ENCODE measurements around the gene FSTL4. TPM values are rescaled to one million over a fixed set of nuclear protein-coding genes. Genes with fewer than 3 reads are reported as not detected.

The FSTL4 gene
- total RNA-seq, 1 experiment from 2014 or later = not detected

- no peak for DNase-seq (ENCODE audit: low read depth)
Observed at GRCh38 chr5:133321833-133322420, 290.4 kb downstream of the FSTL4 start.

DNA sequence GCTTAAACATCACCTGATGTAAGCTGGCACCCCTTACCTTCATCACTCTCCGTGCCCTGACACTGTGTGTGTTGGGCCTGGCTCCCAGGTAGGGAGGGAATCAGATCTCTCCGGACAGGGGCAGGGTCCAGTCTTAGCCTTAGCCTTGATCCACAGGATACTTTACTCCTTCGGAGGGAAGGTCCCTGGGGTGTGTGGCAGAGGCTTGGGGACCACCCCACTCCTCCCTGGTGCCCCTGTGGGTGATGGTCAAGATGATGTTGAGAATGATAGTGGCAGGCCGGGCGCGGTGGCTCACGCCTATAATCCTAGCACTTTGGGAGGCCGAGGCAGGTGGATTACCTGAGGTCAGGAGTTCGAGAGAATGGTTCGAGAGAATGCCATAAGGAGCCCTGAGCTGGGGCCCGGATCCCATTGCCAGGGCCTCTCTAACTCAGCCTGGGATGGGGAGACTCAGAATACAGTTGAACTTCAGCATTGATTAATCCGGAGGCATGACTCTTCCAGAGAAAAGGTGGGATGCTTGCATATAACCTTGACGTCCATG, 291.0 kb downstream of the FSTL4 start:
- DNase-seq (ENCODE audit: low read depth) = no peak

GRCh38 chr5:133319905-133320520, 292.3 kb downstream of the FSTL4 start:
- DNase-seq (ENCODE audit: low read depth) = no peak

GRCh38 chr5:133319244-133319643, 293.1 kb downstream of the FSTL4 start:
- DNase-seq (ENCODE audit: low read depth) = no peak

- DNase-seq (ENCODE audit: low read depth) = no peak
Observed at GRCh38 chr5:133317558-133317957, 294.8 kb downstream of the FSTL4 start.

DNA sequence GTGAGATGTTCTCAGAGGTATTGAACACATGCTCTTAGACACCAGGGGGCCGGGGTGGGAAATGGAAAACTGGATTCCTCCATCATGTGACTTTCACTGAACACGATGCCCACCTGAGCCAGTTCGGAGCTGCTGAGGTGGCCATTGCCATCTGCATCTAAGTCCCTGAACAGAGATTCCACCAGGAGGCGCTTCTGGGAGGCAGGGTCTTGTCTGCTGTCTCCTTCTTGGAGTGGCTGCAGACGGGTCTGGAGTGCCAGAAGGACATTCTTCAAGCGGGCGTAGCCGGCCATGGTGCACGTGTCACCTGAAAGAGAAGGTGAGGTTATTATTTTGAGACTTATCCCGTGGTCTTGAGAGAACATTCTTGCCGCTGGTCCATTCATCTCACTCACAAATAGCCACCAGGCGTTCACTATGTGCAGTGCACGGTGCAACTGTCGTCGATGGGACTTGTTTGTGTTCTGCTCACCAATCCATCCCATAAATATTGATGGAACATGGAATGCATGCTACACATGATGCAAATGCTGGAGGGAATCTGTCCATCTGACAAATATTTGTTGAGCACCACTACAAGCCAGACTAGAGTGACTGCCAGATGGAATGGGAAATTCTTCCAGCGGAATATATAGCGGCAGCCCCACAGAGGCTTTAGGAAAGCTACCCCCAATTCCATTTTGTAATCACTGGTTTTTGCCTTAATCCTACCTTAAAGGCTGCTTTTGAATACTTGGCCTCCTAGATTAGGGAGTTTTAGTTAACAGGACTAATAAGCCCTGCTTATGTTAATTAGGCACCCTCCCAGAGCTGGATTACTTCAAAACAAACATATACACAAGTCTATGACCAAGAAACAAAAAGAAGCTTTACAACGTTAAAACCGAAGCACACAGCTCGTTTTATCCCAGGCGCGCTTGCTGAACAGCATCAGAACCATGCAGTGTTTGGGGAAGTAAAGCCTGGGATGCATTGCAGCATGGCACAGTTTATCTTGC, 295.7 kb downstream of the FSTL4 start:
- peak; percentile 12 for DNase-seq (ENCODE audit: low read depth)

GRCh38 chr5:133314086-133314485, 298.3 kb downstream of the FSTL4 start:
- DNase-seq (ENCODE audit: low read depth) = no peak

DNA sequence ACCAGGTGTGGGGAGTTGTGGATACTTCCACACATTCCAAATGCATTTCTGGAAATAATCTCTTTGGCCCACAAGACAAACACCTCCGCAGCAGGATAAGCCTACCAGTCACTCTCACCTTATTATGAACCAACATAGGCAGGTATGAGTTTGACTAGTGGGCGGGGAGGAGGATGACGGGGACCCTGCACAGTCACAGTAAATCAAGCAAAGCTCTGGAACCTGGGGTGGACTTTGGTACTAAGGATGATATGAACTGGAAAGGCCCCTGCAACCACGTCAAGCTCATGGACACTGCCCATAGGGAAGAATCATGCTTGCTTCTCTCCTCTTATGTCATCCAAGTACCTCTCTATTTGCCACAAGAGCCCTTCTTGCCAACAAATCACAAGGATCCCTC, 301.2 kb downstream of the FSTL4 start:
- DNase-seq (ENCODE audit: low read depth) = no peak

- DNase-seq (ENCODE audit: low read depth) = no peak
Observed at GRCh38 chr5:133309984-133310621, 302.2 kb downstream of the FSTL4 start.

- DNase-seq (ENCODE audit: low read depth) = no peak
Observed at GRCh38 chr5:133309166-133309795, 303.1 kb downstream of the FSTL4 start.

DNA sequence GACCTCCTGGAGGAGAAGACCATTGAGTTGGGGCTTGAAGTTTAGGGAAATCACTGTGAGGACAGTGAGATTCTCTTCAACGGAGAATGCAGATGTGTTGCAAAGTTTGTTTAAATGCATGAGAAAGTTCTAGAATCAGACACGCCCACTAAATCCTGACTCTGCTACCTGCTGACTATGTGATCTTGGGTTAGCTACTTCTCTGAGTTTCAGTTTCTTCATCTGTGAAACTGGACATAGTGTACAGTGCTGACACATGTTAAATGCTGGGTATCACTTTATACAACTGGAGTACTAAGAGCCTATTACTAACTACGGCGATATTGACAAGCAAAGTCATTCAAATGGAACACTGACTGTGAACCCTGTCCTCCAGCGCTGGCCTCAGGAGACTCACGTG, 305.1 kb downstream of the FSTL4 start:
- no peak for DNase-seq (ENCODE audit: low read depth)

GRCh38 chr5:133304707-133305216, 307.6 kb downstream of the FSTL4 start:
- no peak for DNase-seq (ENCODE audit: low read depth)

GRCh38 chr5:133304178-133304577, 308.2 kb downstream of the FSTL4 start:
- DNase-seq (ENCODE audit: low read depth) = no peak

GRCh38 chr5:133303298-133303697, 309.0 kb downstream of the FSTL4 start:
- DNase-seq (ENCODE audit: low read depth) = no peak

DNA sequence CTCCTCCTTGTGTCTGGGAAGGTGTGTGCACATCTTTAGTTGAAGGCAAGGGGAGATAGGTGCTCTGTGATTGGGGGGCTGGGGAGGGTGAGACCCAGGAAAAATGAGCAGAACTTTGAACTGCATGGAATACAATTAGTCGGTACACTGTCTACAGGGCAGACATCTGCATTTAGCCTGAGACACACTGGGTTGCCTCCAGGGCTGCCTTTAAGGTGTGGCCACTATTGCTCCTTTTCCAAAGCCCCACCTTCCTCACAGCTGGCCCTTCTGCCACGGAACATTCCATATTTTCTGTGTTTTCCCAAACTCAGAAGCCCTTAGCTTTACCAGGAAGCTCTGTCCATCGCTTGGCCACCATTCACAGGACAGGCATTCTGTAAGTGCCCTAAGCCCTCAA, 312.6 kb downstream of the FSTL4 start:
- DNase-seq (ENCODE audit: low read depth) = no peak

GRCh38 chr5:133299021-133299420, 313.3 kb downstream of the FSTL4 start:
- DNase-seq (ENCODE audit: low read depth) = no peak

GRCh38 chr5:133298447-133298846, 313.9 kb downstream of the FSTL4 start:
- DNase-seq (ENCODE audit: low read depth) = no peak

DNA sequence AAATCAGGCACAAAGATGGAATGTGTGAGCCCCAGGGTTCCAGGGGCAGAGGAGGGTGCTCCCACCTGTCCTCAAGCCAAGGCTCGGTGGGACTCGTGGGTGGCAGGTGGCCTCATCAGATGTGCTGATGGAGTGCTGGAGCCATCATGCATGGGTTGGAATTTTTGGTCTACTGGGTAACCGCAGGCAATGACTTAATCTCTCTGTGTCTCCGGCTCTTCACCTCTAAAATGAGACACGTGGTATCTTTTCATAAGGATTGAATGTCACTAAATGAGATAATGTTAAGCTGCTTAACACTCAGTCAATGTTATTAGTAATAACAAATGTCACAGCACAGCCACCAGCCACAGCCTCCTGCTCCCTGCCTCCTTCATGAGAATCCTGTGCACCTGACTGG, 315.0 kb downstream of the FSTL4 start:
- peak; percentile 8 for DNase-seq (ENCODE audit: low read depth)

GRCh38 chr5:133296624-133297023, 315.7 kb downstream of the FSTL4 start:
- no peak for DNase-seq (ENCODE audit: low read depth)

GRCh38 chr5:133295520-133295919, 316.8 kb downstream of the FSTL4 start:
- DNase-seq (ENCODE audit: low read depth) = peak; percentile 19

- DNase-seq (ENCODE audit: low read depth) = no peak
Observed at GRCh38 chr5:133294380-133294779, 318.0 kb downstream of the FSTL4 start.
